Measurements from ENCODE around the gene CXCR4. TPM values are rescaled to one million over a fixed set of nuclear protein-coding genes. Genes with fewer than 3 reads are reported as not detected.

The CXCR4 gene
- total RNA-seq, 1 donor from 2014 or later: 0.17 TPM

GRCh38 chr2:136131961-136132824 lies 14.2 kb upstream of the CXCR4 start:
- H3K4me3 ChIP-seq (ENCODE audit: low read depth, low read length): no peak overlapping the region
- no peak for DNase-seq (ENCODE audit: low read depth)
- TF ChIP-seq CTCF (conservative IDR thresholded peaks at IDR 0.05; ENCODE audit: low read depth, low read length): no peak

GRCh38 chr2:136131484-136131960 lies 13.6 kb upstream of the CXCR4 start:
- TF ChIP-seq CTCF (conservative IDR thresholded peaks at IDR 0.05; ENCODE audit: low read depth, low read length): no peak
- DNase-seq (ENCODE audit: low read depth): no peak
- no peak overlapping the region for H3K4me3 ChIP-seq (ENCODE audit: low read depth, low read length)

GRCh38 chr2:136130511-136130910 lies 12.6 kb upstream of the CXCR4 start:
- DNase-seq (ENCODE audit: low read depth): no peak
- TF ChIP-seq CTCF (conservative IDR thresholded peaks at IDR 0.05; ENCODE audit: low read depth, low read length): no peak
- H3K4me3 ChIP-seq (ENCODE audit: low read depth, low read length): no peak overlapping the region

- no peak for TF ChIP-seq CTCF (conservative IDR thresholded peaks at IDR 0.05; ENCODE audit: low read depth, low read length)
- H3K4me3 ChIP-seq (ENCODE audit: low read depth, low read length): no peak overlapping the region
- no peak for DNase-seq (ENCODE audit: low read depth)
These were observed 12.1 kb upstream of the CXCR4 start for GRCh38 chr2:136130045-136130444.

GRCh38 chr2:136129601-136130000 lies 11.7 kb upstream of the CXCR4 start:
- DNase-seq (ENCODE audit: low read depth): no peak
- no peak for TF ChIP-seq CTCF (conservative IDR thresholded peaks at IDR 0.05; ENCODE audit: low read depth, low read length)

GRCh38 chr2:136128905-136129304 lies 11.0 kb upstream of the CXCR4 start:
- DNase-seq (ENCODE audit: low read depth): no peak
- H3K4me3 ChIP-seq (ENCODE audit: low read depth, low read length): no peak overlapping the region
- TF ChIP-seq CTCF (conservative IDR thresholded peaks at IDR 0.05; ENCODE audit: low read depth, low read length): no peak

More at GRCh38 chr2:136129601-136130000, 11.7 kb upstream of the CXCR4 start:
- H3K4me3 ChIP-seq (ENCODE audit: low read depth, low read length): no peak overlapping the region

- DNase-seq (ENCODE audit: low read depth): no peak
- TF ChIP-seq CTCF (conservative IDR thresholded peaks at IDR 0.05; ENCODE audit: low read depth, low read length): no peak
- H3K4me3 ChIP-seq (ENCODE audit: low read depth, low read length): no peak overlapping the region
These were observed 10.4 kb upstream of the CXCR4 start for GRCh38 chr2:136128366-136128765.
